Thoracic aorta (tissue), 2 donors: ENCODE results near the gene CEPT1. TPM values are rescaled to one million over a fixed set of nuclear protein-coding genes. Genes with fewer than 3 reads are reported as not detected.

Experiments used
- ATAC-seq: fragments of 150-250 bp; one replicate; pipeline ENCODE4 v1.8.0; 2017; ENCODE audit warnings: low read depth; ENCODE audit not compliant: insufficient number of reproducible peaks, low FRiP score
- DNase-seq: peaks from one replicate; pipeline ENCODE4 v3.0.0-alpha.2; 2020; ENCODE audit warnings: low spot score
- H3K27ac ChIP-seq, 2 donors: fragments of 200-600 bp; sonication (generic); 1 replicate in 1 of 2; 2 replicates in 1 of 2; pipeline ENCODE4 v1.5.1; 2016; ENCODE audit warnings: mild to moderate bottlenecking in 2 of 2, moderate library complexity in 2 of 2
- H3K27me3 ChIP-seq: fragments of 200-600 bp; sonication (generic); replicated peaks from 2 replicates; pipeline ENCODE4 v1.6.0; 2016; ENCODE audit warnings: mild to moderate bottlenecking; ENCODE audit not compliant: insufficient read depth
- H3K36me3 ChIP-seq: fragments of 200-600 bp; sonication (generic); one replicate; pipeline ENCODE4 v1.5.1; 2016
- H3K4me1 ChIP-seq, 2 donors: fragments of 200-600 bp; sonication (generic); 1 replicate in 1 of 2; 2 replicates in 1 of 2; pipeline versions ENCODE4 v1.5.1 to v1.6.0; 2016; ENCODE audit warnings: low read depth in 2 of 2, mild to moderate bottlenecking in 1 of 2; ENCODE audit not compliant: control insufficient read depth in 1 of 2
- H3K4me3 ChIP-seq: fragments of 200-600 bp; sonication (generic); 2 replicates; pipeline ENCODE4 v1.5.1; 2016; ENCODE audit warnings: mild to moderate bottlenecking
- H3K9me3 ChIP-seq: fragments of 200-600 bp; sonication (generic); 2 replicates; pipeline ENCODE4 v1.5.1; 2016
- CTCF ChIP-seq: fragments of 200-600 bp; sonication (generic); IDR thresholded peaks from one replicate; pipeline ENCODE4 v1.5.1; 2019; ENCODE audit warnings: antibody characterized with exemption
- total RNA-seq, 2 donors: library from RNA; depleted of rRNA; stranded (reverse); fragments of >200 nt; gene quantifications; one replicate each; pipeline versions ENCODE4 v1.1.0 to v1.2.3, GENCODE V29; 2016

The CEPT1 gene
- total RNA-seq, 2 donors from 2014 or later: 31.0 to 33.5 TPM

GRCh38 chr1:111225091-111225490, 85.1 kb downstream of the CEPT1 start:
- Histone ChIP-seq H3K36me3 (no peaks in the 10 kb centered on the region), H3K27me3 (no peaks in the 10 kb centered on the region), H3K4me3 (no peak overlapping the region), H3K4me1 (peaks cover 13 to 26% of the 10 kb centered on the region in 2 donors), H3K27ac (no peak overlapping the region), H3K9me3 (no peaks in the 10 kb centered on the region)
- DNase-seq (no peak), ATAC-seq (no peak)
- TF ChIP-seq CTCF: no peak

GRCh38 chr1:111225717-111226400, 85.8 kb downstream of the CEPT1 start:
- DNase-seq (no peak), ATAC-seq (no peak)
- H3K27me3 ChIP-seq: no peaks in the 10 kb centered on the region
- no peak overlapping the region for H3K27ac ChIP-seq
- no peaks in the 10 kb centered on the region for H3K36me3 ChIP-seq
- no peak for TF ChIP-seq CTCF
- no peak overlapping the region for H3K4me3 ChIP-seq
- peaks cover 13 to 26% of the 10 kb centered on the region in 2 donors for H3K4me1 ChIP-seq
- H3K9me3 ChIP-seq: no peaks in the 10 kb centered on the region

- ATAC-seq (no peak), DNase-seq (no peak)
- Histone ChIP-seq H3K4me1 (peaks cover 10 to 23% of the 10 kb centered on the region in 2 donors), H3K27ac (no peak within 1 kb of the TSS), H3K9me3 (no peaks in the 10 kb centered on the region), H3K36me3 (no peaks in the 10 kb centered on the region), H3K4me3 (no peak within 1 kb of the TSS), H3K27me3 (no peaks in the 10 kb centered on the region)
- no peak for TF ChIP-seq CTCF
Observed at GRCh38 chr1:111227434-111227833, 87.4 kb downstream of the CEPT1 start, which contains the start of gene CHI3L2. CHI3L2 (plus strand) TSS chr1:111227713; CDS start chr1:111227730, 17 bp downstream.

- H3K36me3 ChIP-seq: no peaks in the 10 kb centered on the region
- H3K4me3 ChIP-seq: no peak overlapping the region
- no peaks in the 10 kb centered on the region for H3K9me3 ChIP-seq
- H3K27me3 ChIP-seq: no peaks in the 10 kb centered on the region
- peaks cover 6 to 17% of the 10 kb centered on the region in 2 donors for H3K4me1 ChIP-seq
- peak; percentile 75 for ATAC-seq
- no peak overlapping the region for H3K27ac ChIP-seq
- DNase-seq: no peak
- TF ChIP-seq CTCF: no peak
Observed at GRCh38 chr1:111227851-111228747, 88.1 kb downstream of the CEPT1 start.

GRCh38 chr1:111228748-111229126, 88.7 kb downstream of the CEPT1 start:
- Histone ChIP-seq H3K4me1 (peaks cover 6 to 17% of the 10 kb centered on the region in 2 donors), H3K27ac (no peak overlapping the region), H3K36me3 (no peaks in the 10 kb centered on the region), H3K9me3 (no peaks in the 10 kb centered on the region), H3K27me3 (no peaks in the 10 kb centered on the region), H3K4me3 (no peak overlapping the region)
- ATAC-seq (no peak), DNase-seq (no peak)
- TF ChIP-seq CTCF: no peak
